IPS DF 4.7 (cell line): Measurements from ENCODE around the gene GALNT7.
A peak's percentile ranks its signal among the peaks of the same experiment; 100 is the strongest.

Experiments used
- DNase-seq: peaks from one replicate; pipeline ENCODE4 v3.0.0-alpha.2; 2013; ENCODE audit warnings: low spot score; ENCODE audit errors: extremely low read depth

Gene GALNT7

DNA sequence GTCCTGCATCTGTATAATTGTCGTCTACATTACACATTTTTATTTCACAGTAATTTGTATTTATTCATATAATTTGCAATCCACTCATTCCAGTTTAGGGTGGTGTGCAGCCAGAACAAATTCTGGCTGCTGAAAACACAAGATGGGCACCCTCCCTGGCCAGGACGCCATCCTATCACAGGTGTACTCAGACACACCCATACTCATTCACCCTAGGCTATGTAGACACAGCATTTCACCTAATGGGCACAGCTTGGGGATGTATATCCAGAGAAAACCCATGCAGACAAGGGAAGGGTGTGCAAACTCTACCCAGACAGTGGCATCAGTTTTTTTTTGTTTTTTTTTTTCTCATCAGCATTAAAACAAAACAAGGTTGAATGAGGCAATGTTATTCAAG, 92.4 kb downstream of the GALNT7 start:
- DNase-seq = no peak

DNA sequence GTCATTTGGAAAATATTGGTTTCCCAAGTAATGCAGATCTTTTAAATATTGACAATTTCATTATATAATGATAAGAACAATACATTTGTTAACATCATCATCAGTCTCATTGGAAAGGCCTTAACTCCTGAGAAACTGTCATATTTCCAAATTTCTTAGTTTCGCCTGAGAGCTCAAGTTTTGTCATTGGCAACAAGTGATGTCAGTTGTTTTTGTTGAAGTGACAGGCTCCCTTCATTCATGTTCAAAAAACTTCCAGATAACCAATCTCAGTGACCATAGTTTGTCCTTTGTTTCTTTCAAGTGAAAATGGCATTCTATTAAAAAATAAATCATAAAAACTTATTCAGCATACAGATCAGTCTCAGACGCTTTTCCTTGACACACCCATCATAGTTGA, 93.8 kb downstream of the GALNT7 start:
- no peak for DNase-seq

DNA sequence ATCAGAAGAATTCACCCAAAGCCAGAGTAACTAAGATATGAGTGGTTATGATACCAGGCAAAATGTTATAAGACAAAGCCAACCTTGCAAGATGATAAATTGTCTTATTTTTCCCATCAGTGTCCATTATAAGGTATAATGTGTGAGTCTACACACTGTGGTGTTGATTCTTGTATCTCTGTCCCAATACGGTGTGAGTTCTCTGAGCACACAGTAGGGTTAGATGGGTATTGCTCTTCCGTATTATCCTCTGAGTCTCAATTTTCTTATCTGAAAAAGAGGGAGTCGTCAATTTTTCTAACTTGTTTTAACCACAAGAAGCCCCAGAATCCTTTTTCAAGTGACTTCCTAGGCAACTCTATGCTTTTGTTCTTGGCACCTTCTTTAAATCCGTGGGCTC, 95.6 kb downstream of the GALNT7 start:
- DNase-seq = no peak

DNA sequence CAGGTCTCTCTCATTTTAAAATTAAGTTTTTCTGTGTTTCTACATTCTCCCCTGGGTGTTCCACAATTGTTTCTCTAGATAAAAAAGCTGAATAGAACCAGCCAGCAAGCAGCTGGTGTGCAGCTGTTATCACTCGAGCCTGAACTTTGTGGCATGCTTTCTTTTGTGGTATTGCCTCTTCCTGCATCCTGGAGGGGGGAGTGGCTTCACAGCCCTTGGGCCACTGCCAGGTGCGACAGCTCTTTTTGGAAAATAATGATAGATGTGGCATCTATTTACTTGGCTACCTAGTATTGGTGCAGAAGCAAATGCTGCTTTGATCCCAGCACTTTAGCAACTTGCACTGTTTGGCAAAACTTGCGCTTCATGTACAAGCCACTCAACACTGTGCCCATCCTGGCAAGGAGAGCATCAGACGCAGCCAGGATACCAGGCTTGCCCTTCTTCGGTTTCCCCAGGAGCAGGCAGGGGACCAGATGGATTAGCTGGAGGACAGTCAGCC, 96.1 kb downstream of the GALNT7 start:
- no peak for DNase-seq

DNA sequence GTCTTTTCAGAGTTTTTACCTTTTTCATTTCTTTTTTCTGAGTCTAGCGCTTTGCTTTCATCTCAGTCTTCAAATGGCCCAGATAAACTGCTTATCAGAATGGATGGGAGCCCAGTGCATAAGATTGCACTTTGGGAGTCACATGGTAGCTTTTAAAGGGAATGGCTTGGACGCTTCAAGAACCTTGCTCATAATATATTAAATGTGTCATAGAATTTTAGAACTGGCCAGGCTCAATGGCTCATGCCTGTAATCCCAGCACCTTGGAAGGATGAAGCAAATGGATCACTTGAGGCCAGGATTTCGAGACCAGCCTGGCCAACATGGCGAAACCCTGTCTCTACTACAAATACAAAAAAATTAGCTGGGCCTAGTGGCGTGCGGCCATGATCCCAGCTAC, 97.1 kb downstream of the GALNT7 start:
- no peak for DNase-seq

DNA sequence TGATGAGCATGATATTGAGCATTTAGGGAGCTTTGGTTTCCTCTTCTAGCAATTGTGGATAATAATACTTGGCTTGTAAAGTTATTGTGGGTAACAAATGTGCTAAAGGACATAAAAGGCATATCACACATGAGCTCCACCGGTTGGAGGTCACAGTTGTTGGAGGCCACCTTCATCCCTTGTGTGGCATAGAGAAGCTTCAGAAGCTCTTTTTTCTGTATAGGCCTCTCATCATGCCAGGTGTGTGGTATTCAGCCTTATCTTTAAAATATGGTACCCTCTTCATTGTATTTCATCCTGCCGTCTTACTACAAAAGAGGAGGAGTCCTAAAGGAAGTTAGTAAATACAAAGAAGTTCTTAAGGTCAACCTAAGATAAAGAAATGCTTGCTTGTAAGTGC, 99.1 kb downstream of the GALNT7 start:
- DNase-seq = no peak

DNA sequence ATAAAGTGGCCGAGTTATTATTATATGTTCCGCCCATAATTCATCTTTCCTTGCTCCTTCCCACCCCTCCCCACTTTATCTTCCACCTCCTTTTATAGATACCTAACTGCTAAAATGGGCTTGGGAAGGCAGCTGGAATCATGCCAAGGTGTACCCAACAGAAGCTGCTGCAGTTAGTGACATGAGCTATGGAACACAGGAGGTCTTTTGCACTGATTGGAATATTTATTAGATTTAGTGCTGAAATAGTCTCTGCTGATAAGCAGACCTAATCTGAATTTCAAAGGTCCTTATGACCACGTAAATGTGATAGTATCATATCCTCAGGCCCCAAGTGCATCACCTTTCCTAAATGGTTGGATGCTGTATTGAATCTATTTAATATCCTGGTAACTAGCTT, 100.7 kb downstream of the GALNT7 start:
- DNase-seq = no peak

DNA sequence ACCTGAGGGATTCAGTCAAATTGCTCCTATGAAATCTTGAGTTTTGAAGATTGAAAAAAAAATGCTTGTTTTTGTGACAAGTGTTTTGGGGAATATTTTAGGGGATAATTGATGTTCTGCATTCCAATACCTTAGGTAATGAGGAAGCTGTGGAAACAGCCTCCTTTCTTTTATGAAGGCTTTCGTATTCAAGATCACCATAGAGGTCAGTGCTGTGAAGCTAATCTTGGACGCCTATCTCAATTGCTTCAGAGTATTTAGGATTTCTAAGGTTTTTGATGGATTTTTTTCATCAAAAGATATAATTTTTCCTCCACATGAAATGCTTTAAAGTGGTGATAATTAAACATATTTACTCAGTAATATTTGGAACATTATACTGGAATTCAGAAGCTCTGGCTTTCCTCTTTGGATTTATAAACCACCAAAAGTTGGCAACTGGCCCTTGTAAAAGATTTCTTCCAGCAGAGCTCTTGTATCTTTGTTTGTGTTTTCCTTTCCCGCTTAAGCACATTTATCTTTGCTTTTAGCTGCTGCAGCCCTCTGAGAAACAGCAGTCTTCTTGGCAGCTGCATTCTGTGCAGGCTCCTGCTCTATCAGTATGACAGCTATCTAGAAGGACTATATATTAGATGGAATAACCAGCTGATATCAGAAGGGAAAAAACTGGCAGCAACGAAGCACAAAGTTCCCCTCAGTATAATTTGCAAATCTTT, 101.9 kb downstream of the GALNT7 start:
- no peak for DNase-seq

DNA sequence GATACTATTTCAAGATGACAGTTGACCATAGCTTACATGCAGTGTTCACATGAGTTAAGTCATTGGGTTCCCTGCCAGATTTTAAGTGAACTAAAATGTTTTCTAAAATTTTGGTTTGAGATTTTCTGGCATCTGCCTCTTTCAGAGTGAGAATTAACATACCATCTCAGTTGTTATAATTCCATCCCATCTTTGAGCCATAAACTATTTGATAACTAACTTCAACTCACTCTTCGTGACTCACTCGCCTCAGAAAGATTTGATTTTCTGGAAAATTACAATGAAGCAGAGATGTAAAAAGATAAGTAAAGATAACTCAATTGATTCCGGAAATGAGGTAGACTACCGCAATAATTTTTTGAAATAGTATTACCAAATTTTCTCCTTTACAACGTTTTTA, 103.7 kb downstream of the GALNT7 start:
- DNase-seq = no peak

DNA sequence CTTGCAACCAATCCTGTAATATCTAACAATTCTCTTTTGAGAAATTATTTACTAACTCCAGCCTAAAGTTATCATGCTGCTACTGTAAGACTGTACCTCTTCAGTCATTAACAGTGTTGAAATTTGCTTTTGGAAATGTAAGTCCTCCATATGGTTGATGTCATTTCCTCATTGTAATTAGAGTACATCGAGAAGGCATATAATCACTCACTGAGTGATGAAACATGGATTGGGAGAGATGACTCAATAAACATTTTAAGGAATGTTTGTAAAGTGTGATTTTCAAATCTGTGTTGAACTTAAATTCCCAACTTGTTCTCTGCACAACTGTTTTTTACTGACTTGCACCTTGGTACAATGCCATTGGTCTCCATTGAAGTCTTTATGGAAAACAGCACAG, 104.4 kb downstream of the GALNT7 start:
- DNase-seq = no peak

DNA sequence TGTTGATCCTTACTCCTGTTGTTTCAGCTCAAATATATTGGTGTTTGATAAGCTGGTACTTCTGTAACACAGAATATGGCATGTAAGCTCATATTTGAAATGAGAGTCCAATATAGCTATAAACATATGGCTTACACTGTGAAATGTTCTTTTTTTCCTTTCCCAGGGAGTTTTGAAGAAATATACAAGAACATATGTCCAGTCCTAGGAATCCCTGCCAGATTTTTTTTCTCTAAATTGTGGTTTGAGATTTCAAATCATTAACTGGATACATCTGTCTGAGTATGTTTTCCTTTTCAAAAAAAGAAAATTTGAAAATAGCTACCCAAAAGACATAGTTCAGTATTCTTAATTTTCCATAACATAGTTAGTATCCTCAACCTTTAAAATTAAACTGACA, 105.3 kb downstream of the GALNT7 start:
- no peak for DNase-seq

DNA sequence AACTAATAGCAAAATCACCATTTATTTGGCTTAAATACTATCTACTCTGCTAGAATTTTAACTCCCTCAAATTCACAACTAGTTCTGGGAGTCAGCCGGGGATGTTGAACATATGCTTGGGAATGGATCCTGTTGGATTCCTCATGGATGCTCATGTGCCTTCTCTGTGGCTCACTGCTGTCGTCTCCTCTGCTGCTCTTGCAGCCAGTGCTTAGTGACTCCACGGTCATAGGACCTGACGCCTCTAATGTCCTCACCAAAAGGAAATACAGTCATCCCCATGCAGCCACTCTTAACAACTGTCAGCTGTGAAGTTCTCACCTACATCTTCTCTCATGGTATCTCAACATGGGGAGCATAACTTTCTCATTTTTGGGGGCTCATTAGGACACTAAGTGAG, 106.1 kb downstream of the GALNT7 start:
- DNase-seq = no peak

DNA sequence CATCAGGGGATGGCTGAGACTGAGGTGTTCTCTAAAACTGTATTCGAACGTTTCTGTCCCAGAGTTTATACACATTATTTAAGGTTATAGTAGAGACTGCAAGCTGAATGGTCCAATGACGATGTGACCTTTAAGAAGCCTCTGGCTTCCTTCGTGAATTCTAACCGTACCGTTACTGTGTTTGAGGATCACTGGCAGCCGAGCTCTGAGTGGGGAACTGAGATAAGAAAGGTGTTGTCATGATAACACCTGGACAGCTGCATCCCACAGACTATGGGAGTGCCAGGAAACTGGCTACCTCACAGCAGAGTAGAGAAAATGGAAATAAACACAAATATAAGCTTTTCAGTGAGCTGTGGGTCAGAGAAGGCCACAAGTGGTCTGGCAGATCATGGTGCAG, 106.5 kb downstream of the GALNT7 start:
- DNase-seq = no peak

DNA sequence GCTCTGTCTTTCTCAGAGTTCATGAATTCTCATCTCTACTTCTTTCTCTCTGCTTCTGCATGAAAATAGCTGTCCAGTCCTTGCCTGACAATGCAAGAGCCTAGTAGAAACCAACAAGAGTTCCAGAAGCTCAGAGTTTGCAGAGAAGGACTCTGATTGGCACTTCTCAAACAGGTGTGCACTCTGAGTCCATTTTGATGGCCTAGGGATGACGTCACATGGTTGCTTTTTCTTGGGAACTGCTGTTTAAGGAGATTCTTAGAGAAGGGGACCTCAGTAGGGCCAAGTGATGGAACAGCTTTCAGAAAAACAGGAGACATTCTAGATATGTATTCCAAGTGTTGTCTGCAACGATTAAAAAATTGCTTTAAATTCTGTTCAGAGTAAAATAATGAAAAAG, 108.7 kb downstream of the GALNT7 start:
- no peak for DNase-seq

DNA sequence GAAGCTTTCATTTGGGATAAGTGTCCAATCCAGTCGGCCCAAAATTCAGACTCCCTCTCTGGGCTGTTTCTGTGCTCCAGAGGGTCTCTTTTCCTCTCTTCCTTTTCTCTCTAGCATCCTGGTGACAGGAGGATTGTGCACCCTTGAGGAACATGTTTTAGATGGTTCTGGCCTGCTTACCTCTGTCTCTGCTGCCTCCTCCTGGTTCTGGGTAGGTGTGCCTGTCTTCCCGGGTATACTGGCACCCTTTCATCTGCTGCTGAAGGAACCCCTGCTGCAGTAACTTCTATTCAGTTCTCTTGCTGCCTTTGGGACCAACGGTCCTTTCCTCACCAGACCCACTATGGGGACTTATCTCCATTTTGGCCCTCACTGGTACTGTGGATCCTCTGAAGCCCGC, 112.4 kb downstream of the GALNT7 start:
- no peak for DNase-seq

DNA sequence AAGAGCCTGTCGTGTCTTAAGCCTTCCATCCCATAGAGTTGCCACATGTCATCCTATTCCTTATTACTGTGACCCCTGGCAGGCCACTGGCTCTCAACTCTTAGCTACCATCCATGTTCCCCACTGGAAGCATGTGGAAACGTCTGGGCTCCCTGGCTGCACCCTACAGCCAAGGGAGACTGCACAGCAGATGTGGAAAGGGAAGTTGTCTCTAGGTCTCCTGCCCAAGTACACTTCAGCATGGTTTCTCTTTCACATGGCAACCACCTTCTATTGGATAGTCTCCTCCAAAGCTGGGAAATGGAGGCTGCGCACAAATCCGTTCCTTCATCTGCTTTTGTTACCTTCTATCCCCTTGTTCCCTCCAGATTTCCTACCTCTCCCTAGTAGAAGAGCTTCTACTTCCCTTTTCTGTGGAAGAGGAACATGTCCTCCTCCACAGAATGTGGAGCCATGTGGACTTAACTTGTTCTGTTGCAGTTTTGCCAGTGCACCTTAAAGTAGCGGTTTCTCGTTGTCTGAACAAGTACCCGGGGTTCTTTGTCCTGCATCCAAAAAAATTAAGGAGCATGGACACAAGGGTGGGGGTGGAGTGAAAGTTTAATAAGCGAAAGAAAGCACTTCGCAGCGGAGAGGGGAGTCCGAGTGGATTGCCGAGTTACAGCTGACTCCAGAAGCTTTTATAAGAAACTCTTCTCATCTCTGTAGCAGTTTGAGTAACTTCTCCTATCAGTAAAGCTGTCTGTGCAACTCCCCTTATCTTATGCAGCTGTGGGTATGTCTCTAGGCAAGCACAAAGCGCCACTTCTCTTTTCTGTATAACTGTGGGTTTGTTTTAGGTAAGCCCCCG, 113.0 kb downstream of the GALNT7 start:
- no peak for DNase-seq

DNA sequence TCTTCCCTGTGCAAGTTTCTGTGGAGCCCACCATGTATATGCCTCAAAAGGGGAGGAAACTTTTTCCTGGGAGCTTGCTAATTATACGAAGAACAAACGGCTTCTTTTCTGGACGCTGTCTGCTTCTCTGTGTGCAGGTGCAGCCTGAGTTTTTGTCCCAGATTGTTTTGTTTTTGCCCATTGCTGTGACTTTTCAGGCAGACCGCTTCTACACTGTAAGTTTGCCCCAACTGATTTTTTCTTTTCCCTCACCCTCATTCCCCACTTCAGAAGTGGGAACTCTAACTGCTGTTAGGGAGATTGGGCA, 113.6 kb downstream of the GALNT7 start:
- no peak for DNase-seq

DNA sequence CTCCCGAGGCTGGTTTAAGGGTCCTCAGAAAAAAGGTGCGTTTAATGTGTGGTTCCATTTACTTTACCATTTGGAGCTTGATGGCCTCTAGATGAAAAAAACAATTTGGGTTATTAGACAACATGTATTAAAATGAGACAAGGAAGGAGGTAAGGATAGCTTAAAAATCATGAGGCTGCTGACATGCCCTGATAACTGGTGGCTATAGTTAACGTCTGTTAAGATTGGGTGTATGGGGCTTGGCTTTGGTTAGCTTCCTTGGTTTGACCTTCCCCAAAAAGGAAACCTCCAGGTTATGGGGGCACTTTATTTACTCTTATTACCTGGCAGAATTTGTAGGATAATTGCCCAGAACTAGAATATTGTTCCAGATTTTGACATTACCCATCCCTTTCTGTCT, 114.0 kb downstream of the GALNT7 start:
- DNase-seq = no peak

DNA sequence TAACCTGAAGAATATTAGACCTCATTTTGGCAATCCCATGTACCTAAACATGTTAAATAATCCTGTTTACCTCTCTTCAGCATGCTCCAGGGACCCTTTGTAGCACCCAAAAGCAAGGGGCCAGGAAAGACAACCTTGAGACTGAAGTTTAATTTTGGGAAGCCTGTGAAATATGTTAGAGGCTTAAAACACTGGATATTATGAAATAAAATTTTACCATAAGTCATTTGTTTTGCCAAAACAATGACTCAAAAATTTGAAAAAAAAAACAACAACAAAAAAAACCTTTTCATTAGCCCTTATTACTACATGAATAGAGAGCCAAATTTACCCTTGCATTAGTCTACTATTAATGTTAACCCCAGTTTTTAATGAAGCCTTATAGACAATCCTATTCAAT, 115.9 kb downstream of the GALNT7 start:
- no peak for DNase-seq

DNA sequence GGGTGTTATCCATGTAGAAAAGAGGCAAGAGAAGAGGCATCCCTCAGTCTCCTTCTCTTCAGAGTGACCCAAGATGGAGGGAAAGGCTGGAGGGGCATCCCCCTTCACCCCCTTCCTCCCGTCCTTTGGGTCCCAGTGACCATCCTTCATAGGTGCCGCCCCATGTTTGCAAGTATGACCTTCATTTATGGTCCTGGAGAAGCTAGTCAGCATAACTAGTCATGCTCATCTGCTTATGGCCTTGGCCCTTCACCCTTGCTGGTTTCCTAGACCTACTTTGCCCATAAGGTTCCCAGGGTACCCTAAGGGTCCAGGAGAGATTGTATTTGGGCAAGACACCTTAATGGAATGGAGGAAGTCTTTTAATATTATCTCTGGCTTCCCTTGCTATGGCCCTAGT, 118.9 kb downstream of the GALNT7 start:
- DNase-seq = no peak

DNA sequence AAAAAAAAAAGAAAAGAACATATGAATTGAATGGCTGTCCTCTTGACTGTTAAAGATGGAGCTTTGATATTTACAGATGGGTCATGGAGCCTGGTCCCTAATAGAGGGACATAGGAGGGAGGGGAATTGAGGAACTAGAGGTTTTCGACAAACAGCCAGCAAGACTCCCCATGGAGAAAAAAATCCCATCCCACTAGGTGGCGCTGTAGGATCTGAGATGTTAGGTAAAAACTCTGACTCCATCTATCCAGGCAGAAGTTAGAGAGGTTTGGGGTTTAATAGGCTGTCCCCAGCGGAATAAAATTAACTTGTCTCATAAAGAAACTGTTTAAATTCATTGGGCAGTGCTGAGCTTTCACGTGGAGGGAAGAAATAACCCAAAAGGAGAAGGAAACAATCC, 119.7 kb downstream of the GALNT7 start:
- peak; percentile 46 for DNase-seq

DNA sequence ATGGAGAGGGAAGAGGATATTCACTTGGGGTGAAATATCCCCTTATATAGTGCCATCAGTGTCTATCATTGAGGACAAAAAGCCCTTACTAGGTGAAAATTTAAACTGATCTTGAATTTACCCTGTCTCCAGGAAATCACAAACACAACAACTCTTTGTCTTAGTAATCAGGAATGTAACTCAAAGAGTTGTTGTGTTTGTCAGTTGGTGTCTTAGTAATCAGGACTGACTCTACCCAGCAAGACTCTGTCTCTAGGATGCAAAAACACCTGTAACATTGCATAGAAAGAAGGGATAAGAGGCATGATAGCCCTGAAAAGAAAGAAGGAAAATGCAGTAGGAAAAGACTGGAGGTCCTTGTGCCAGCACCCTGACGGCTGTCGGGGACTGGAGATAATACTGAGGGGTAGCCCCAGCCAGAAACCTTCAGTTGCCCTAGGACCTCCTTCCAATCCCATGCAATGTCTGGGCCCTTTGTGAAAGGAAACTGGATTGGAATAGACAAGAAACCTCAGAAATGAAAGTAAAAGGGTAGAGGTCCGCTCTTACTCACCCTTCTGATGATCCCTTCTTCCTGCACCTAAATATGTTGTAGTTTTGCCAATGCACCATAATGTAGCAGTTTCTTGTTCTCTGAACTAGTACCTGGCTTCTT, 120.2 kb downstream of the GALNT7 start:
- DNase-seq = no peak

DNA sequence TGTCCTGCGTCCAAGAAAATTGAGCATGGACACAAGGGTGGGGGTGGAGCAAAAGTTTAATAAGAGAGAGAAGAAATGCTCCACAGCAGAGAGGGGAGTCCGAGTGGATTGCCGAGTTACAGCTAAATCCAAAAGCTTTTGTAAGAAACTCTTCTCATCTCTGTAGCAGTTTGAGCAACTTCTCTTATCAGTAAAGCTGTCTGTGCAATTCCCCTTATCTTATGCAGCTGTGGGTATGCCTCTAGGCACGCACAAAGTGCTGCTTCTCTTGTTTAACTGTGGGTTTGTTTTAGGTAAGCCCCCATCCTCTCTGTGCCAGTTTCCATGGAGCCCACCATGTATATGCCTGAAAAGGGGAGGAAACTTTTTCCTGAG, 120.7 kb downstream of the GALNT7 start:
- DNase-seq = no peak
